Upper lobe of right lung (tissue), 1 donor: ENCODE results near the gene RHOT2. TPM values are rescaled to one million over a fixed set of nuclear protein-coding genes. Genes with fewer than 3 reads are reported as not detected.

Experiments used
- total RNA-seq: library from RNA; stranded (reverse); fragmentation: NEBNext Ultra II Directional; extraction: Animal tissue kit (Norgen Biotek cat#: 25700); gene quantifications from one replicate; pipeline ENCODE4 v1.2.1, GENCODE V29; 2021
- donor health status: DM: no; HTN: yes; CAD: no; lungs with severe emphysema.

RHOT2 gene
- total RNA-seq, 1 donor from 2014 or later = 92.5 TPM

Other genes starting within 250 kb of the RHOT2 start
- gene RAB11FIP3, start 242.5 kb upstream of the RHOT2 start, total RNA-seq = 44.1 TPM
- 45.2 TPM for gene CAPN15, start 140.4 kb upstream of the RHOT2 start, total RNA-seq
- gene PRR35, start 107.7 kb upstream of the RHOT2 start, total RNA-seq = not detected
- gene NHLRC4, start 101.1 kb upstream of the RHOT2 start, total RNA-seq = 0.98 TPM
- 59.4 TPM for gene PIGQ, start 98.2 kb upstream of the RHOT2 start, total RNA-seq
- gene RAB40C, start 78.1 kb upstream of the RHOT2 start, total RNA-seq = 47.6 TPM
- gene WFIKKN1, start 37.1 kb upstream of the RHOT2 start, total RNA-seq = 1.5 TPM
- gene METTL26, start 31.8 kb upstream of the RHOT2 start, total RNA-seq = 53.5 TPM
- 57.9 TPM for gene MCRIP2, start 26.3 kb upstream of the RHOT2 start, total RNA-seq
- 23.2 TPM for gene WDR90, start 18.8 kb upstream of the RHOT2 start, total RNA-seq
- gene RHBDL1, start 7.5 kb downstream of the RHOT2 start, total RNA-seq = 2.0 TPM
- 98.9 TPM for gene STUB1, start 12.3 kb downstream of the RHOT2 start, total RNA-seq
- gene JMJD8, start 16.2 kb downstream of the RHOT2 start, total RNA-seq = 51.3 TPM
- 12.9 TPM for gene WDR24, start 22.3 kb downstream of the RHOT2 start, total RNA-seq
- gene FBXL16, start 37.7 kb downstream of the RHOT2 start, total RNA-seq = 3.6 TPM
- gene METRN, start 47.0 kb downstream of the RHOT2 start, total RNA-seq = 30.4 TPM
- gene ANTKMT, start 53.0 kb downstream of the RHOT2 start, total RNA-seq = 30.5 TPM
- gene CCDC78, start 58.3 kb downstream of the RHOT2 start, total RNA-seq = 0.78 TPM
- gene HAGHL, start 59.0 kb downstream of the RHOT2 start, total RNA-seq = 8.9 TPM
- gene CIAO3, start 72.9 kb downstream of the RHOT2 start, total RNA-seq = 24.2 TPM
- gene MSLN, start 92.6 kb downstream of the RHOT2 start, total RNA-seq = 93.3 TPM
- gene RPUSD1, start 120.2 kb downstream of the RHOT2 start, total RNA-seq = 14.2 TPM
- gene CHTF18, start 120.5 kb downstream of the RHOT2 start, total RNA-seq = 12.3 TPM
- not detected for gene GNG13, start 132.6 kb downstream of the RHOT2 start, total RNA-seq